Measurements from ENCODE around the gene DYDC2. TPM values are rescaled to one million over a fixed set of nuclear protein-coding genes. Genes with fewer than 3 reads are reported as not detected.
A peak's percentile ranks its signal among the peaks of the same experiment; 100 is the strongest.

DYDC2 gene
- total and polyA plus RNA-seq, 9 of the 15 experiments (the other 6 are each of a cell fraction or from before 2014, with no cell fraction given), result 0.06 to 0.34 (median 0.15) TPM; not detected in 5

- intact Hi-C loops (cut with micrococcal nuclease) (no loop called here), in situ Hi-C loops (cut with MboI) (no loop called here)
- Histone ChIP-seq H3K27ac (ENCODE audit: extremely low read depth, low read depth, low read length) (no peak overlapping the region), H2AFZ (ENCODE audit: low read depth, low read length) (no peak overlapping the region), H3K4me2 (ENCODE audit: insufficient read depth, low read length) (no peak overlapping the region), H3K4me1 (replicated peaks in 1 of 2; ENCODE audit: control insufficient read depth in 2 of 2, insufficient read depth in 2 of 2, low read length in 2 of 2) (no peaks in the 10 kb centered on the region), H3K4me3 (no peak overlapping the region), H3K9me3 (replicated peaks; ENCODE audit: control insufficient read depth, insufficient read depth, low read depth, low read length) (no peaks in the 10 kb centered on the region), H3K79me2 (ENCODE audit: control insufficient read depth, insufficient read depth, low read length) (no peaks in the 10 kb centered on the region), H4K20me1 (replicated peaks; ENCODE audit: control insufficient read depth, insufficient read depth, low read length) (no peaks in the 10 kb centered on the region), H3K9ac (ENCODE audit: insufficient read depth in 1 of 2, low read depth in 2 of 2, low read length in 2 of 2) (no peak overlapping the region), H3K36me3 (ENCODE audit: control insufficient read depth, insufficient read depth, low read length) (no peaks in the 10 kb centered on the region), H3K27me3 (ENCODE audit: control insufficient read depth in 2 of 2, insufficient read depth in 2 of 2, low read length in 2 of 2) (peaks cover 21 to 53% of the 10 kb centered on the region in 2 experiments), H3K9me1 (ENCODE audit: control insufficient read depth, insufficient read depth, low read length) (no peaks in the 10 kb centered on the region)
- no peak for FAIRE-seq
- CTCF ChIA-PET (ENCODE audit: low intra/inter-chr PET ratio), result no interaction called here
- POLR2A ChIA-PET, result no interaction called here
- ATAC-seq, result no peak
- BruUV-seq (replicated peaks), result no TSS peak
- WGBS (ENCODE audit: insufficient coverage, low coverage, missing lambda C conversion rate), result 0% methylated on average over 6 of the region's 6 CpGs
- TF ChIP-seq ZC3H8 (IDR thresholded peaks at IDR 0.05), result no peak
- TF ChIP-seq CEBPG (CRISPR knock-in tag; IDR thresholded peaks at IDR 0.05), result no peak
- peak; percentile 24 to 66; a peak in 1 of 4 replicates for TF ChIP-seq CEBPG (tag; conservative IDR thresholded peaks at IDR 0.05 in 1 of 2, IDR thresholded peaks at IDR 0.05 in 1 of 2)
- peak; percentile 77 for TF ChIP-seq CEBPB (tag; IDR thresholded peaks at IDR 0.05)
- DNase-seq (ENCODE audit: extremely low read depth in 1 of 4, low spot score in 3 of 4), result no peak
Measured at GRCh38 chr10:80392250-80392649, 35.7 kb downstream of the DYDC2 start.

DNA sequence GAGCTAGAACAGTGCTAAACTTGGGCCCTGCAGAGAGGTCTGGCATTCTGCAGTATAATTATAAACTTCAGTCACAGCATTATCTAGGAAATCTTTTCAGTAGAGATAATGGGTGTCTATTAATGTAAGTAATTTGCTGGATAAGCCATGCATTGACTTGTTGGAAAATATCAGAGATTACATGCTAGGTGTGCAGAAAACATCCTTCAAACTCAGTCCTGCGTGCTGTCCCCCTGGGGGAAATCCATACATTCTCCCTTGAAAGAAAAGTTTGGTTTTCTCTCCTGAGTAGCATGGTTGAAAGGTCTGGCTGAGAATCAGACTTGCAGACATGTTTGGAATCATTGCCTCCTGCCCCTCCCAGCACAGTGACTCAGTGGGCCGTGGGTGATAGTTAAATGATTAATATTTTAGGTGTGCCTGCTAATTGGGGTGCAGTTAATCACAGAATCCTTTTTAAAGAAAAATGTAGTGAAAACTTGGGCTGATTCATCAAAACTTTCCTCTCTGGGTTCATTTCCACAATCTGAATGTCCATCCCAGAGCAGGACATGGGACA lies 37.9 kb downstream of the DYDC2 start:
- no peaks in the 10 kb centered on the region for H3K79me2 ChIP-seq (ENCODE audit: control insufficient read depth, insufficient read depth, low read length)
- no peak overlapping the region for H3K27ac ChIP-seq (ENCODE audit: extremely low read depth, low read depth, low read length)
- no peak overlapping the region for H3K4me2 ChIP-seq (ENCODE audit: insufficient read depth, low read length)
- H3K27me3 ChIP-seq (ENCODE audit: control insufficient read depth in 2 of 2, insufficient read depth in 2 of 2, low read length in 2 of 2), result peaks cover 19 to 50% of the 10 kb centered on the region in 2 experiments
- 0% methylated on average over 2 of the region's 2 CpGs for WGBS (ENCODE audit: insufficient coverage, low coverage, missing lambda C conversion rate)
- in situ Hi-C loops (cut with MboI), result no loop called here
- no peak overlapping the region for H3K9ac ChIP-seq (ENCODE audit: insufficient read depth in 1 of 2, low read depth in 2 of 2, low read length in 2 of 2)
- no peak for ATAC-seq
- no peaks in the 10 kb centered on the region for H3K9me3 ChIP-seq (replicated peaks; ENCODE audit: control insufficient read depth, insufficient read depth, low read depth, low read length)
- intact Hi-C loops (cut with micrococcal nuclease), result no loop called here
- DNase-seq (ENCODE audit: extremely low read depth in 1 of 4, low spot score in 3 of 4), result no peak
- H4K20me1 ChIP-seq (replicated peaks; ENCODE audit: control insufficient read depth, insufficient read depth, low read length), result no peaks in the 10 kb centered on the region
- no TSS peak for BruUV-seq (replicated peaks)
- POLR2A ChIA-PET, result interaction anchor here (0.7 kb wide), 1 partner anchor 293 kb away, joined by 3 read pairs; no protein-coding TSS in a partner anchor
- FAIRE-seq, result no peak
- H3K4me1 ChIP-seq (replicated peaks in 1 of 2; ENCODE audit: control insufficient read depth in 2 of 2, insufficient read depth in 2 of 2, low read length in 2 of 2), result no peaks in the 10 kb centered on the region
- H2AFZ ChIP-seq (ENCODE audit: low read depth, low read length), result no peak overlapping the region
- no peaks in the 10 kb centered on the region for H3K36me3 ChIP-seq (ENCODE audit: control insufficient read depth, insufficient read depth, low read length)
- H3K4me3 ChIP-seq, result no peak overlapping the region
- no peaks in the 10 kb centered on the region for H3K9me1 ChIP-seq (ENCODE audit: control insufficient read depth, insufficient read depth, low read length)
- CTCF ChIA-PET (ENCODE audit: low intra/inter-chr PET ratio), result interaction anchor here (0.6 kb wide), 1 partner anchor 30 kb away, joined by 4 read pairs; no protein-coding TSS in a partner anchor
- TF ChIP-seq MXD1 (CRISPR knock-in tag; IDR thresholded peaks at IDR 0.05; ENCODE audit: borderline replicate concordance, poor library complexity, severe bottlenecking), result no peak
- no peak for TF ChIP-seq ZEB2 (IDR thresholded peaks at IDR 0.05)
- no peak for TF ChIP-seq NR0B1 (IDR thresholded peaks at IDR 0.05; ENCODE audit: partially characterized antibody)
- no peak for TF ChIP-seq ZNF518B (CRISPR knock-in tag; IDR thresholded peaks at IDR 0.05)
- no peak for TF ChIP-seq KAT2B (IDR thresholded peaks at IDR 0.05; ENCODE audit: low read depth, low read length)
- no peak for TF ChIP-seq FOSL1 (tag; conservative IDR thresholded peaks at IDR 0.05)
- no peak for TF ChIP-seq FOXA1 (IDR thresholded peaks at IDR 0.05; ENCODE audit: borderline replicate concordance)
